Measurements from ENCODE around the gene FBXO42.
A peak's percentile ranks its signal among the peaks of the same experiment; 100 is the strongest.

The FBXO42 gene

DNA sequence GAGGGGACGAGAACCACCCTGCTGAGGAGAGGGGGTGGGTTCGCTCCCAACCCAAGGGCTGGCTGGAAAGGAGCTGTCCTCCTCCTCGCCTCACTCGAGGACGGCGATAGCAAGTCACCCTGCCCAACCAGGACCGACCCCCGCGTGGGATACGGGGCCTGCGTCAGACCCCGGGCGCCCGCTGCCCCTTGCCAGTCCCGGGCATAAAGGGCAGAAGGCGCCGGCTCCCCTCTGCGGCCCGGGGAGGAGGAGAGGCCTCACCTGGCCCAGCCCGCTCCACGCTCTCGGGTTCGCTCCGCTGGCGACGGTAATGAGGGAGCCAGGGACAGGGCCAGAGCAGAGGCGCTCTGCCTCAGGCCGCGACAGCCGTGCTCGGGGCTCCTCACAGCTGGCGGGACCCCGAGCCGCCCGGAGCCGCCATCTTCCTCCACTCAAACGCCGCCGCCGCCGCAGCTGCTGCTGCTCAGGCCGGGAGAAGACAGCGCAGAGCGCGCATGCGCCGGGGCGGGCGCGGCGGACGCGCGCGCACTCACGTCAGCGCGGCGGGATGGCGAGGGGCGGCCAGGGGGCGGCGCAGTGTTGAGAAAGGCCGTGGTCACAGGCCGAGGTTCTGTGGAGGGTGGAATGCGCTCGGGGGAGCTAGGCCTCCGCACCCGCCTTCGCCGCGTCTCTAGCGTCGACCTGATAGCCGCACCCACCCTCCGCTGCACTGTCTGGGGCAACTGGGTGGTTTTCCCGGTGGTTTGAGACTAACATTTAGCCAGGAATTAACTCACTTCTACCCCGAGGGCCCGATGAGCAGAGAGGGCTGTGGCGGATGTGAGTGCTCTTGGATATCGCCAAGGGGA is at the start of gene FBXO42:
TSS of gene FBXO42 (minus strand) at position 487 of the 848 bp plus-strand sequence. CDS start 37,062 bp downstream, outside the sequence.
- FAIRE-seq (no peak), DNase-seq (ENCODE audit: low spot score) (peak; percentile 80)

DNA sequence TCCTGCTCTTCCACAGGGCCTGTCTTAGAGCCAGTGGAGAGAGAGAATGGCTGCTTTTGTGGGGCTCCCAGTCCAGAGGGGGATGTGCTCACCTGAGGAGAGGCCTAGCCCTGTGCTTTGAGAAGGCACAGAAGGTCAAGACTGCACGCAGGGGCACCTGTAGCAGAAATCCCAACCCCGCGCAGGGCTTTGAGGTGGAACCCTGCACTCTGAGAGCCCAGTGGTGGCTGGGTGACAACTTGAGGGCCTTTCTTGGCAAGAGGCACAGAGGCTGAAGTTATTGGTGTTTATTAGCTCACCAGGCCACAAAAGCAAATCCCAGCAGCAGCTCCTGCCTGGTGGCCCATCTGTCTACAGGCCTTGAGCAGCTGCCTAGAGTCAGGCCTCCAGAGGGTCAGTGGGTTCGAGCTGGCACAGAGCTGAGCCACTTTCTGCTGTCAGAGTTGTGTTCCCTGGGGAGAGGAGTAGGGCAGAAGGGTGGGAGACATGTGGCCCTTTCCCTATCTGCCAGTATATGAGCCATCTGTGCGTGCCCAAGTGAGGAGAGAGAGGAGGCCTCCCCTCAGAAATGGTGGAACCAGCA is 46.2 kb upstream of the FBXO42 start:
- DNase-seq (ENCODE audit: low spot score) (no peak), FAIRE-seq (no peak)

DNA sequence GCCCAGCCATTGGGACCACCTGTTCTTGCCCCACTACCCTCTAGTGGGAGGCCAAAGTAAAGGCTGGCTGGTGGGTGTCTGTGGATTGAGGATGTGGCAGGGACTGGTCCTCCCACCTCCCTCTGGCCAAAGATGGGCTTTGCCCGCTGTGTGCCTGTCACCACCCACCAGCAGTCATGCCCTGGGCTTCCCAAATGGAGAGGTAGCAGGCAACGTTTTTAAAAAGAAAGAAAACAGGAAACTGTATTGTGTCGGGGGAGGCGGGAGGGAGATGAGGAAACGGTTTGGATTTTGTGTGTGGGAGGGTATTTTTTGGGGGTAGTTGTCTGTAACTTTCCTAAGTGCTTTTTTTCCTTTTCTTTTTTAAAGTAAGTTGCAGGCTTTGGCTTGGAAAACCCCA is 44.8 kb upstream of the FBXO42 start:
- no peak for FAIRE-seq

DNA sequence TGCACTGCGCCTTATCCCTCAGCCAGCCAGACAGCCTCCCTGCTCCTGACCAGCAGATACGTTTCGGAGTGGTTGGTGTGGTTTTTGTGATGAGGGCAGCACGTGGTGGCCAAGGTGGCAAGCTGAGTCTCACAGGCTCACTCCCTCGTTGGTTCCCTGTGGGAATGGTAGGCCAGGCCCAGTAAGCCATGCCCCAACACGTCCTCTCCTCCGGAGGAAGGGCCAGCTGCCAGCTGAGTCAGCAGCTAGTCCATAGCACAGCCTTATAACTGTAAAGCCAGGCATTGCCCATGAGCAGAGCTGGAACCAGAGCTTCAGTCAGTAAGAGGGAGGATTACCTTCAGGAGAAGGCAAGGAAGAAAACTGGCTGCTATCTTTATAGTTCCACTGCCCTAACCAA is 44.3 kb upstream of the FBXO42 start:
- peak; percentile 62 for DNase-seq (ENCODE audit: low spot score)
- peak; percentile 68 for FAIRE-seq

More for the DNA sequence above, 44.8 kb upstream of the FBXO42 start:
- no peak for DNase-seq (ENCODE audit: low spot score)

DNA sequence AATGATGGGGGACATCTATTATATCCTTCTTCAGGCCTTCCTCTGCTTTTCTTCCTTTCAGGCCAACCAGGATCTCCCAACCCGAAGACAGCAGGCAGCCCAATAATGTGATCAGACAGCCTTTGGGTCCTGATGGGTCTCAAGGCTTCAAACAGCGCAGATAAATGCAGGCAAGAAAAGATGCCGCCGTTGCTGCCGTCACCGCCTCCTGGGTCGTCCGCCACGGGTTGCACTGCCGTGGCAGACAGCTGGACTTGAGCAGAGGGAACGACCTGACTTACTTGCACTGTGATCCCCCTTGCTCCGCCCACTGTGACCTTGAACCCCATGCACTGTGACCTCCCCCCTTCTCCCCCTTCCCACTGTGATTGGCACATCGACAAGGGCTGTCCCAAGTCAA is 42.7 kb upstream of the FBXO42 start:
- FAIRE-seq: no peak
- DNase-seq (ENCODE audit: low spot score): no peak

DNA sequence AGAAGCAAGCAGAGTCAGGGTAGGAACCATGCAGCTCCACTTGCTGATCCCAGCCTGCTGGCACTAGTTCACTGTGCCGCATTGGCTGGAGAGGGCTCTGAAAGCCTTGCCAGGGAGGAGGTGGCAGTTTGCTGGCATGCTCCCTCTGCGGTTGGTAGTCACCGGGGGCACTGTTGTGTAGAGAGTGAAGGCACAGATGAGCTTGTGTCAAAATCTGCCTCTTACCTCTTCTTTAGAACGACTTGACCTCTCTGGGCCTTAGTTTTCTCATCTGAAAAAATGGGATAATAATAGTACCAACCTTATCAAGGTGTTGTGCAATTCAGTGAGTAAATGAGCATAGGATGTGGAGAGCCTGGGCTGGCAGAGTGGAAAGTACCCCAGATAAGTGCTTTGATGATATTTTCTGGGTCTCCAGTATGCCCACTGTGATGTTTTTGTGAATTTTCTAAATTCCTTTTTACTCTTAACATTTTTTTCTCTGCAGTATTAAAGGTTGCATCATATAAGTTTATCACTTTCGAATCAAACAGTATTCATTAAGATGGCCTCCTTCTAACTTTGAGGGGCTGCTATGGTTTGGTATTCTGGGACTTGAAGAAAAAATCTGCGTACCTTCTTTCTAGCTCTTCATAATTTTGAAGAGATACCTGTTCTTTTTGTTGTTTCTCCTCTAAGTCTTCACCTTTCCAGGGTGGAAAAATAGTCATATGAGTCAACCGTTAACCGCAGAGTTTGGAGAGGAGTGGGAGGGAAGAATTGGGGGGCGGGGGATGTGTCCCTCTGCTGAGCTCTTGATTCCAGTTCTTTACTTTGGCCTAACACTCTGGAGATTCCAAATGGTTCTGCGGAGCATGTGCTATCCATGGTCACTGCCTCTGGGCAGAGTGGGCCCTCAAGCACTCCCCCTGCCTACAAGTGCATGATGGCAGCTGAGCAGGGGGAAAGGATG is 41.6 kb upstream of the FBXO42 start:
- no peak for DNase-seq (ENCODE audit: low spot score)

DNA sequence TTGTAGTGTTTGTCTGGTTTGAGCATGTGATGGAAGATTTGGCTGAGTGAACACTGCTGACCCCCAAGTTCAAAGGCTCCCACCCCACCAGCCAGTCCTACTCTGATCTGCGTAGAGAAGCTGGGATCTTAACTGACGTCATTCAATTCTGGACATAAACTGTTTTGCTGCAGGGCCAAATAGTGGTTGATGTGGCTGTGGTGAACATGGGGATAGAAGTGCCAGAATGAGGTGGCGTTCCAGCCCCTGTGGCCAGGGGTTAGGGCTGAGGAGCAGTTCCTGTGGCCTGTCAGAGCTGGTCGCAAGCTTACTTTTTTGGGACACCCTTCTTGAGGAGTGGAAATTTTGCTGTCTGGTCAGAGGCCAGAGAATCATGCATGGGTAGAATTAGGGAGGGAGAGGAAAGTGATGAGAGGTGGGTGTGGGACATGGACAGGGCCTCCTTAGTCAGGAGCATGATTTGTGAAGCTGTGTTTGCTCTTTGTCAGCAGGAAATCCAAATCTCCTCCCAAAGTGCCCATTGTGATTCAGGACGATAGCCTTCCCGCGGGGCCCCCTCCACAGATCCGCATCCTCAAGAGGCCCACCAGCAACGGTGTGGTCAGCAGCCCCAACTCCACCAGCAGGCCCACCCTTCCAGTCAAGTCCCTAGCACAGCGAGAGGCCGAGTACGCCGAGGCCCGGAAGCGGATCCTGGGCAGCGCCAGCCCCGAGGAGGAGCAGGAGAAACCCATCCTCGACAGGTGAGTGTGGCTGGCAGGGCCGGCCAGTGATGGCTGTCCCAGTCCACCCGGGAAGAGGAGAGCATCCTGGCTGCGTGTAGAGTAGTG is 40.7 kb upstream of the FBXO42 start:
- FAIRE-seq: no peak
- no peak for DNase-seq (ENCODE audit: low spot score)

More for the DNA sequence above, 41.6 kb upstream of the FBXO42 start:
- no peak for FAIRE-seq

DNA sequence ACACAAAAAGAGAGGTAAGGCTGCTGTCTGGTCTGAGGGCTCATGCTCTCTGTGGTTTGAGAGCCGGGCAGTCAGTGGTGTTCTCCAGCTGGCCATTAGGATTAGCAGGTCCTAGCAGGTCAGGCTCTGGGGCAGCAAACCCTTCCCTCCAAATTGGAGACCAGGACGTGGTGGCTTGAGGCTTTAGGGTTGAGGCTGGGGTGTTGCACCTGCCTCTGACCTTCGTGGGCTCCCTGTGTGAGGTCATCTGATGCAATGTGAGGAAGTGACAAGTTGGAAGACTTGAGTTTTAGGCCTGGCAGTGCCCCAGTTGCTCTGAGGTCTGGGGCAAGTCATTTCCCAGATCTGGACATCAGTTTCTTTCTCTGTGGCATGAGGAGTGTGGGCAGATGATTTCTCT is 39.1 kb upstream of the FBXO42 start:
- FAIRE-seq (no peak), DNase-seq (ENCODE audit: low spot score) (no peak)

DNA sequence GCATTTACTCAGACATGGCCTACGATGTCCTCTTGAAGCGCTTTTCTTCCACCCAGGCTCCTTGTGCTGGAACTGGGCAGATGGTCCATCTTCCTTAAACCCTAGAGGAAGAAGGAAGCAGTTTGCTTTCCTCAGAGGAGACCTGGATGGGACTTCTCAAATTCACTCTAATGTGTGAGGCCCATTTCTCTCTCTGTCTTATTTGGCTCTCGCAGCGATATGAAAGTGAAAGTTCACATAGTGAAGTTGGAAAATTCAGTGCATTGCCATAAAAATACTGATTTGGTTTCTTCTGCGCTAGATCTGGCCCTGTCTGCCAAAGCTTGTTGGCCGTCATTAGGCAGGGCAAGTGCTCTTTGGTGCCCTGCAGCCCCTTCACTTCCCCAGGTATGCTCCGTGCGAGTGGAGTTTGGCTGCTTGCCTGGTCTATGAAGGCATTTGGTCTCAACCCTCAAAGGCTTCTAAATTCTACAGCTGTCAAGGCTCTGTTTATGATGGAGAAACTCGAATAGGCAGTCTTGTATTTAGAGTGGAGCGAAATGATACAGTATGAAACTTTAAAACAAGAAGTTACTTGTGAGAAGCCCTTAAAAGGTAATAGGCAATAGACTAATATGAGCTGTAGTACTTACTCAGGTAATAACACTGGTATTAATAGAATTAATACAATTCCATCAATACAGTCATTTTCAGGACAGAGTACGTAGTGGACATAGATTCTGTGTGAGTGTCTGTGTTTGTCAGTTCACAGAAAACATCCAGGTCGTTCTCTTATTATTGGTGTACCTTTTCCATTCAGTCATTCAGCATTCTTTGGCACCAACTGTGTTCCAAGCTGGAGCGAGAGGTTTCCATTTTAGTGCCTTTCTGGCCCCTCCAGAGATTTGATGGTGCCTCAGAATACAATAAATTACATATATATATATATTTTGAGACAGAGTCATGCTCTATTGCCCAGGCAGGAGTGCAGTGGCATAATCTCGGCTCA is 35.2 kb upstream of the FBXO42 start:
- FAIRE-seq: no peak
- no peak for DNase-seq (ENCODE audit: low spot score)

DNA sequence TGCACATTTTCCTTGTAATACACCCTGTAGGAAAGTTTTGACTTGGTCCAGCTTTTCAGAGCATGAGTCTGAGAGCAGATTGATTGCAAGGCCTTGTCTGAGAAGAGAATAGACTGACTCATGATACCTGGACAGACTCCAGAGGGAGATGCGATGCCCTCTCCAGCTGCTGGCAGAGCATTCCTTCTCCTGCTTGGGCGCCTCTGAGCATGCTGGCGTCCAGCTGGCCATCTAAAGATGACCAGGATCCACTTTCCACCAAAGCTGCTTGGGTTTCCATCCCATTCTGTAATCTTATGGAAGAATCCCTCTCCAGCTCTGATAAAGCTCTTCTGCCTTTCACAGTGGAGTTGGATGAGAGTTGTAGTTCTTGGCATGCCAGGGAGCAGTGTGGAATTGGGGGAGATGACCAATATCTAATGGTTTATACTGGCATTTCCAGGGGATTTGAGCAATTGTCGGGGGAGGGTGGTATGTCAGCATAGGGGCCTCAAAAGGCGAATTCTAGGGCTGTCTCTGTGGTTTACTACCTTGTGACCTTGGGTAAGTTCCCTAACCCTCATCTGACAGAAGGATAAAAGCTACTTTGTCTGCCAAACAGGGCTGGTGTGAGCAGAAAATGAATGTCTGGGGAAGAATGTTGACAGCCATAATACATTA is 34.3 kb upstream of the FBXO42 start:
- peak; percentile 73 for DNase-seq (ENCODE audit: low spot score)
- peak; percentile 86 for FAIRE-seq

DNA sequence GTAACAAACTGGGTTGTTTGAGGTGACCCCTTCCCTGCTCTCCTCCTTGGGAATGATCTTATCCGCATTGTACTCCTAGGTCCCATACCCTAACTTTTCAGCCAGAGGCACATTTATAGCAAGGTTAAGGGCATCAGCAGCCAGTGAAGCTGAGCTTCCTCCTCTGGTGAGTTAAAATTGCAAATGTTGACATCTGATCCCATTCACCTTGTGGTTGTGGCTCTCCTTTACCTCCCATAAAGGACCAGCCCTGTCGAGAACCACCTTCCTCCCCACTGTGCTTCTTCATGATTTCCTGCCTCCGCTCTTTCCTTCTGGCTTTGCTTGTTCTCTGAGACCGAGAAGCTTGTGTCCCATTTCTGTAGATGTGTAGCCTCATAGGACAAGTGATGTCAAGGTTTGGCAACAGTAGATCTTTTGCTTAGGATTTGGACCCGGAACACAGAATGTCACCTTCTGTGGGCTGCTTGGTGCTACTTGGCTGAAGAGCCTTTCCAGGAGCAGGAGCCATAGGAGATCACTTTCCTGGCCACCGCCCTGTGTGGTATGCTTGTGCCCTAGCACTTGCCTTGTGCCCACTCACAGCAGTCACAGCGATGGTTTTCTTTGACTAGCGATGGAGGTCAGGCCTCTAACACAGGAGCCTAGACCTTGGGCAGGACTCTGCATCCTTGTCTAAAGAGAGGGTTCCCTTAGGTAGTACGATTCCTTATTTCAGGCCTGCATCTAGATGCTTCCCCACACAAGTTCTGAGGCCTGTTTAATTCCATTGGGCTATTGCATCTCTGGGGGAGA is 33.6 kb upstream of the FBXO42 start:
- no peak for DNase-seq (ENCODE audit: low spot score)
- FAIRE-seq: no peak

DNA sequence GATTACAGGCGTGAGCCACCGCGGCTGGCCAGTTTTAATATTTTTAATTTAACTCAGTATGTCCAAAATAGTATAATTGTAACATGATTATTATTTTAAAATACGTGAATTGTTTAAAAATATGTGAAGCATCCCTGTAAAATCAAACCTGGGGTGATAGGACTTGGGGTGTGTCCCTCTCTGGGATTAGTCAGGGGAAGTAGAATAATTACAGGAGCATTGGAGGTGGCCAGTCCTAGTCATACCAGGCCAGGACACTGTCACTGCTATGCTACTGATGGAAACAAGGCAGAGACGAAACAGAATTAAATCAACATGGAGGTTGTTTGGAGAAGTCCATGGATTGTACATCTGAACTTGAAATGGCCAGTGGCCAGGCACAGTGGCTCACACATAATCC is 31.6 kb upstream of the FBXO42 start:
- DNase-seq (ENCODE audit: low spot score) (no peak), FAIRE-seq (no peak)

DNA sequence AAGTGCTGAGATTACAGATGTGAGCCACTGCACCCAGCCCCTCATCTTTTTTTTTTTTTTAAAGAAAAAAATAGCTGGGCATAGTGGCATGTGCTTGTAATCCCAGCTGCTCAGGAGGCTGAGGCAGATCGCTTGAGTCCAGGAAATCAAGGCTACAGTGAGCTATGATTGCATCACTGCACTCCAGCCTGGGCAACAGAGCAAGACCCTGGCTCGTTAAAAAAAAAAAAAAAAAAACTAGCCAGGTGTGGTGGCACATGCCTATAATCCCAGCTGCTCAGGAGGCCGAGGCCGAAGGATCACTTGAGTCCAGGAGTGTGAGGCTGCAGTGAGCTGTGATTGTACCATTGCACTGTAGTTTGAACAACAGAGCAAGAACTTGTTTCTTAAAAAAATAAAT is 28.6 kb upstream of the FBXO42 start:
- DNase-seq (ENCODE audit: low spot score) (no peak), FAIRE-seq (no peak)

DNA sequence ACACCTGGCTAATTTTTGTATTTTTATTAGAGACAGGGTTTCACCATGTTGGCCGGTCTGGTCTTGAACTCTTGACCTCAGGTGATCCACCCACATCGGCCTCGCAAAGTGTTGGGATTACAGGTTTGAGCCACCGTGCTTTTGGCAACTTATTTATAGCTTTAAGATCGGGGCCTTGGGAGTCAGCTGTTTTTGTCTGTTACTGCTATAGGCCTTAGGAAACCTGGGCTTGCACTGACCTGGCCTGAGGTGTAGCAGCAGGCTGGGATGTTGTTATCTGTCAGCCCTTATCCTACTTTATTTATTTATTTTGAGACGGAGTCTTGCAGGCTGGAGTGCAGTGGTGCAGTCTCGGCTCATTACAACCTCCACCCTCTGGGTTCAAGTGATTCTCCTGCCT is 26.2 kb upstream of the FBXO42 start:
- no peak for FAIRE-seq

DNA sequence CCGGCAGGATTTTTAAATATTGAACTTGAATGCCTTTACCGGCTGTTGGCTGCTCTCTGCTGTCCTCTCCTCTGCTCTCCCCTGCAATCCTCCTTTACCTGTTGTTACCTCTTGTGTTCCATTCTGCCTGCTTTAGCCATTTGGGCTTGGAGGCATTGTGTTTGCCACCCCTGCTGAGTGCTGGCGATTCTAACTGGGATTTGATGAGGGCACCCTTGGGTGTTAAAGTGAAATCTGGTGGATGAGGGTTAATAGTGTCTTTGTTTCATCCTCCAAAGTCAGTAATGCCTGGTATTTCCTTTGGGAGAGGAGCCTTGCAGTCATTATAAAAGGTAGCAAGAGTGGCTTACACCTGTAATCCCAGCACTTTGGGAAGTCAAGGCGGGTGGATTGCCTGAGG is 24.7 kb upstream of the FBXO42 start:
- DNase-seq (ENCODE audit: low spot score): no peak
- FAIRE-seq: no peak

More for the DNA sequence above, 26.2 kb upstream of the FBXO42 start:
- no peak for DNase-seq (ENCODE audit: low spot score)

DNA sequence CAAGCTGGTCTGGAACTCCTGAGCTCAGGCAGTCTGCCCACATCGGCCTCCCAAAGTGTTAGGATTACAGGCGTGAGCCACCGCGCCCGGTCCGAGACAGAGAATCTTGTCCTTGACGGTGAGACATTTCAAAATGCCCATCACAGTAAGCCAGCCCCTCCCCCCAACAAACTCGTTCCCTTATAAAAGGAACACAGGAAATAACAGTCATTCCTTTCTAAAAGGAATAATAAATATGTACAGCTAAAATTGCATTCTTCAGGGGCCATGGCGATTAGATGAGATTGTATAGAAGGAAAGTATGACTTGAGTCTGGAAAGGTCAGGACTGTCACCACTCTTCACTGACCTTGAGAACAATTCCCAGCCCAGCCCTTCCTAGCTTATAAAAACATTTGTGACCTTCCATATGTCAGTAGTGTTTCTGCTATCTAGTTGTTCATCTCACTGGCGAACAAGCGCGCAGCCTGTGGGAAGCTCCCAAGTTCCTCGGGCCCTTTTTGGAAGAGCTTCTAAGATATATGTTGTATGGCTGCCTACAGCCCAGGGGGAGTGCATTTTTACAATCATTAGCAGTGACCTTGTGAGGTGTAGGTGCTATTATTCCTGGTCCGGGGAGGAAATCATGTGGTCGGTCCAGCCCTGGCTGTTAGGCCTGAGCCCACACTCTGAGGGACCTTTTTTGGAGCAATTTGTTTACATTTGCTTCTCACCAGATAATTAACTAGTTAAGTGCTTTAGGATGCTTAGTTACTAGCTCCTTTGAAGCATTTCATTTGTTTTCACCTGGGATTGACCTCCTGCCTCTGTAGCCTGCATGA is 23.5 kb upstream of the FBXO42 start:
- DNase-seq (ENCODE audit: low spot score) (no peak), FAIRE-seq (no peak)

DNA sequence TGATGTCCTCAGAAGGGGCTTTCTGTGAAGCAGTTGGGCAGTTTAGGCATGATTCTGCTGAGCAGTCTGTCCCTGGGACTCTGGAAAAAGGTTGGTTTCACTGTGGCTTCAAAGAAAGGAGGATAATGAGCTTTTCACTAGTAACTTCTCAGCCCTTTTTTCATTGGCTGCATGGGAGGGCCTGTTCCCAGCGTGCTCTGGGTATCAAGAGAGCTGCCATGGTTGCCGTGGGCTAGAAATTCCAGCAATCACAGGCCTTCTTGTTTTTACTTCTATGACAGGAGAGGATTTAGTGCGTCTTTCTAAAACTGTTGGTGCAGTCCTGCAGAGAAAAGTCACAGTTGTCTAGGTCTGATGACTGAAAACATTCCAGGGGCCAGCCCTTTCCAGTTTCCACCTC is 22.0 kb upstream of the FBXO42 start:
- no peak for FAIRE-seq
- no peak for DNase-seq (ENCODE audit: low spot score)

Data from RCC 7860 (cell line).